ENCODE results near the gene AKT1.

GRCh38 chr14:104734601-104734990, 61.0 kb downstream of the AKT1 start:
- TF ChIP-seq CTCF (conservative IDR thresholded peaks at IDR 0.05; ENCODE audit: low read depth in 2 of 2) (no peak), EZH2 (IDR thresholded peaks at IDR 0.05; ENCODE audit: low read depth, unreplicated experiment) (no peak), EZH2phosphoT487 (IDR thresholded peaks at IDR 0.05; ENCODE audit: unreplicated experiment) (no peak), REST (IDR thresholded peaks at IDR 0.05; ENCODE audit: unreplicated experiment) (no peak), POLR2AphosphoS5 (IDR thresholded peaks at IDR 0.05; ENCODE audit: low read depth) (no peak), ZNF331 (CRISPR knock-in tag; IDR thresholded peaks at IDR 0.05; ENCODE audit: low read depth) (no peak), CREB1 (CRISPR knock-in tag; IDR thresholded peaks at IDR 0.05; ENCODE audit: low read depth) (no peak), ZNF462 (CRISPR knock-in tag; IDR thresholded peaks at IDR 0.05) (no peak), STAT1 (IDR thresholded peaks at IDR 0.05; ENCODE audit: unreplicated experiment) (no peak), ZNF114 (CRISPR knock-in tag; IDR thresholded peaks at IDR 0.05) (no peak)

All from GM23338 (cell line).